SKM-1 (cell line): ENCODE results near the gene TBX20.
"Not testable (repeated sequence)": the region's sequence is repeated elsewhere in the genome, so short reads cannot be mapped to it uniquely, and the experiment has no call there.

ENCODE experiments used
- DNase-seq: peaks from one replicate; lab custom pipeline; 2025; ENCODE audit not compliant: unreplicated experiment; lab: John Stamatoyannopoulos, UW

Gene TBX20

GRCh38 chr7:35256256-35257175 lies 2.6 kb upstream of the TBX20 start:
- no peak for DNase-seq

DNA sequence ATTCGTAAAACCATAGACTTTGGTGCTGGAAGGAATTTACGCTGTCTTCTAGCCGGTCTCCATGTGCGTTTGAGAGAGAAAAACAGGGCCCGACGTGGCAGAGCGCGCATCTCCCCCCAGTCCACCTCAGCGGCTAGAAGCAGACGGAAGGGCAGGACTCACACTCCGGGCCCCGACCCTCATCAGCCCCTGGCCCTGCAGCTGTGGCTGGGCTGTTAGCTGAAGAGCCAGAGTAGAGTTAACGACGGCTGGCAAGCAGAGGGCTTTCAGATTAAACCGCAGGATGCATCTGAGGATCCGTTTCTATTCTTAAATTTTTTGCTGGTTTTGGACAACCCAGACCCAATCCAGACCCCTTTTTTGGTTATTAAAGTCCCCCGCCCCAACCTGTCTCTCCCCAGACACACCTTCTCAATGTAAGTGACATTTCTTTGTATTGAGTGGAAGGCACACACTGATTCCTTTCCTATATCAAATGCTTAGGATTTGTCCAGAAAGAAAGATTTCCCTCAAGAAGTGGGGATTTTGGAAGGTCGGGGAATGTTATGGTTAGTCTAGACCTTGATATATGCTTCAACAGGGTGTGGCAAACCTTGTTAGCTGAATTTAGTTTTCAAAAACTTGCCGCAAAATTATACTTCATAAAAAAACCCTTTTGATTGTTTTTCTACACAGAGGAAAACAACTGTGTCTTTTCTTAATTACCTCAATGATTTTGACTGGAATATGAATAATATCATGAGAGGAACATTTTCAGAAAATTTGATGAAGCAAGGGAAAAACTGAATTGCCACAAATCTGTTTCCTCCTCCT lies 1.7 kb upstream of the TBX20 start:
- DNase-seq, result no peak

GRCh38 chr7:35254496-35255442 lies 869 bp upstream of the TBX20 start:
- DNase-seq, result no peak

- no peak for DNase-seq
These were observed 515 bp downstream of the TBX20 start for GRCh38 chr7:35253460-35253709.

GRCh38 chr7:35252612-35253459 lies 1.1 kb downstream of the TBX20 start:
- no peak for DNase-seq

GRCh38 chr7:35251606-35252310 lies 2.1 kb downstream of the TBX20 start:
- DNase-seq, result no peak

GRCh38 chr7:35250941-35251340 lies 3.0 kb downstream of the TBX20 start:
- DNase-seq, result no peak

GRCh38 chr7:35250452-35250851 lies 3.4 kb downstream of the TBX20 start:
- no peak for DNase-seq

DNA sequence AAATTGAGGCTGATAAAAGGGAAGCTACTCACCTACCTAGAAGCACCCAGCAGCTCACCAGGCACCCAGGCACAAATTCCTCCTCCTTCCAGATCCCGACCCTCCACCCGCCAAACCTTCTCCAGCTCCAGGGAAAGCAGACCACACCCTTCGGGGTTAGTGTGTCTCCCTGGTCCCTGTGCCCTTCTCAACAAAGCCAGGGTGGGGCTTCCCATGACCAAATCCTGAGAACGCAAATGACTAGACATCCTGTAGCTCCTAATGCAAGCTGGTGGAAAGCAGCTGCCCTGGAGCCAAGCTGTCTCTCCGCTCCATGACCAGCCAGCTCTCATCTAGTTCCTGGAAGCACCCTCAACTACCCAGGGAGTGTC lies 4.4 kb downstream of the TBX20 start:
- DNase-seq, result no peak

DNA sequence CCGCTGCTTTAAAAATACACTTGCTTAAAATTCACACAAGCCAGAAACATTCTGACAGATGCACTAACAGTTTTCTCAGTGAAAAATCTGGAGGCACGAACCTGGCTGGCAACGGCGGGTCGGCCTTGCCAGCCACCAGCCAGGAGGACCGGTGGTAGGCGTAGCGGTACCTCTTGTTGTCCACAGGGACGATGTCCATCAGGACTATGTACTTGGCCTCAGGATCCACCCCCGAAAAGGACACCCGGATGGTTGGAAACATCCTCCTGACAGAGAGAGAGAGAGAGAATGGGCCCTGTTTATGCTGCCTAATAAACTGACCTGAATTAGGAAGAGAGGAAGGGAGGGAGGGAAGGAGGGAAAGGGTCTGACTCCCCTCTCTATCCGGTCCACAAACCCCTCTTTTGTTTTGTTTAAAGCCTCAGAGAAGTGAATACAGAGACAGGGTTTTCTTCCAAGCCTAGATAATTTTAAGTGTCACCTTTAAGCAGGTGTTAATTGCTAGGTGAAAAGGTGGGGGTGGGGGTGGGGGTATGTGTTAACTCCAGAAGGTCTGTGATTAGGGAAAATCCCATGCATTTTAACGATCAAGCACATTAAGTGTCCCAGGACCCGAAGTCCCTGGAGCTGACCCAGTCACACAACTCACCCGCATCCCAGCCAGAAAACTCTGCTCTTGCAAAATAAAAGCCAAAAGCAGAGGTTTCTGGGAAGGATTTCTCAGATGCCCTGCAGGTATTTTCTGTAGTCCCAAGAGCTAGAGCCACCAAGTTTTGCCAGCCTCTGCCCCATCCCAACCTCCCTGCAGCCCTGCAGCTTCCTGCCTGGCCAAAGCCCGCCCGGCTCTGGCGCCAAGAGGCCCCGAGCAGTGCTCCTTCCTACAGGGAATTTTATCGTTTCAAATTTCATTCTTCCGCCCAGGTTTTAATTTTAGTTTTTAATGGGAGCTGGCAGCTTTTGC lies 5.0 kb downstream of the TBX20 start:
- DNase-seq, result no peak

- no peak for DNase-seq
These were observed 7.1 kb downstream of the TBX20 start for GRCh38 chr7:35246819-35247218.

DNA sequence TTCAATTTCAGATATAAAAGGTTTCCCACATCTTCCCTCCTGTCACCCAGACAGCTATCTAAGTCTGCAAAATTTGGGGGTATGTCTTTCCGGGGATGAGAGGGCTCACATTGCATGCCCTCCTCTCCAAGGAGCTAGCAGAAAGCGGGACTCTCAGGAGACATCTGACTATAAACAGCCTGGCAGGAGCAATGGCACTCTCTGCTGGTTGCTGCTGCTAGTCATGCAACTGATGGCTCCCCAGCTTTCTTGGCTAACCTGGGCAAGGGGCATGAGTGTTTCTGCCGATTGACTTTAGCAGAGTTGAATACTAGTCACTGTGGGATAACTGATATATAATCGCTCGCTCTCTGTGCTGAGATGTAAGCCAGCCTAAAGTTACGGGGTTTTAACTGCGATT lies 12.0 kb downstream of the TBX20 start:
- no peak for DNase-seq

DNA sequence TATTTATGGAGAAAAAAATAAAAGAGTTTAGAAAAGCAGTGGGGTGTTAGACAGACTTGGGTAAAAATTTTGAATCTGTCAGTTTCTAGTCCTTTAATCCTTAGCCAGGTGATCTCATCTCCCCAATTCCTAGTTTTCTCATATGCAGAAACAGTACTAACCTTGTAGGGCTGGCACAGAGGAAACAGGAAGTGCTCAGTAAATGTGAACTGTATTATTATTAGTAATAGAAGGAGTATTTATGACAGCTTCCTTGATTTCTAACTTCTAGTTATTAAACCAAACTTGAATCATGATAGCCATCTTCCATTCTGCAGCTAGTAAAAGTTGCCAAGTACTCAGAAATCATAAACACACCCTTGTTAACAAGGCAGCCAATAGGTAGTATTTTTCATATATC lies 12.5 kb downstream of the TBX20 start:
- DNase-seq, result no peak

GRCh38 chr7:35241008-35241407 lies 12.9 kb downstream of the TBX20 start:
- not testable (repeated sequence) for DNase-seq

GRCh38 chr7:35238456-35238855 lies 15.4 kb downstream of the TBX20 start:
- not testable (repeated sequence) for DNase-seq

- no peak for DNase-seq
These were observed 20.9 kb downstream of the TBX20 start for GRCh38 chr7:35232994-35233393.

- DNase-seq, result not testable (repeated sequence)
These were observed 22.7 kb downstream of the TBX20 start for GRCh38 chr7:35231221-35231620.

DNA sequence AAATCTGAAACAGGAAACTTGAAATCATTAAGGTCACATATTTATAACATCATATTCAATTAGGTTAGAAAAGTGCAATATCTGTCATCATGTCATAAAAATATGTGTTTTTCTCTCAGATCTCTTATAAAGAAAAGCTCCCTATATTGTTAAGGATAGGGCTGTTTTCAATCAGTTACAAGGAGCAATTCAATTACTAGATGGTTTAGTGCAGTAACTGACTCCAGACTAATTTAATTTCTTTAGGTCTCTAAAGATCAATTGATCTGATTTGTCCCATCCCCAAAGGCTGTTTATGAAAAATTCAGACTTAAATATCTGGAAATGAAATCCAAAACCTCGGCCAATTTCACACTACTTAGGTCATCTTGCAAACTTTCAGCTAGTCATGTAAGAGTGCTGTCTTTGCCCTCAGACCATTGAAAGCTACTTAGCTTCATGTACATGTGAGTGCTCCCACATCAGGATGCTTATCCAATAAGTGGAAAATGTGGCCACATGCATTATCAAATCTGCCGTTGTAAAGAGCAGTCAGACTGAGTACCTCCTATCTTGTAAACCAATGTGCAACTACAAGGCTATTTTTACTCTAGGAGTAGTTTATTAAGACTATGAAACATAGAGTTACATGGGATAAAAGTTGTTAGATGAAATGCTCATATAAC lies 24.7 kb downstream of the TBX20 start:
- DNase-seq, result not testable (repeated sequence)
